ENCODE measurements around the gene CKS2.

DNA sequence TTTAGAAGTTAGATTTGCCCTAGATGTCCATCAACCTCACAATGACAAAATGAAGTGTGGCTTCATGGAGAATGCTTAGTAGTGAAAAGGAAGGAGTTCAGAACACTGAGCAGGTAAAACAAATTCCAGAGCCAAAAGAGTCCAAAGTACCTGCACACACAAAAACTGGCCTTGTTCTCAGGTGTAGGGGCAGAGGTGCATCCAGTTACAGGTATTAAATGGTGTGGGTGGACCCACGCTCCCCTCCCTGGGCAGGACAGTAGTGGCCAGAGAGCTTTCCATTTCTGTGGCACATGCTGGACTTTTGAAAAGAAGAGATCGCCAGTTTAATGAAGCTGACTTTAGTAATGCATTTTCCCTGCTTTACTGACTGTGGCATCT, 54.5 kb downstream of the CKS2 start:
- TF ChIP-seq, protein P1, sequence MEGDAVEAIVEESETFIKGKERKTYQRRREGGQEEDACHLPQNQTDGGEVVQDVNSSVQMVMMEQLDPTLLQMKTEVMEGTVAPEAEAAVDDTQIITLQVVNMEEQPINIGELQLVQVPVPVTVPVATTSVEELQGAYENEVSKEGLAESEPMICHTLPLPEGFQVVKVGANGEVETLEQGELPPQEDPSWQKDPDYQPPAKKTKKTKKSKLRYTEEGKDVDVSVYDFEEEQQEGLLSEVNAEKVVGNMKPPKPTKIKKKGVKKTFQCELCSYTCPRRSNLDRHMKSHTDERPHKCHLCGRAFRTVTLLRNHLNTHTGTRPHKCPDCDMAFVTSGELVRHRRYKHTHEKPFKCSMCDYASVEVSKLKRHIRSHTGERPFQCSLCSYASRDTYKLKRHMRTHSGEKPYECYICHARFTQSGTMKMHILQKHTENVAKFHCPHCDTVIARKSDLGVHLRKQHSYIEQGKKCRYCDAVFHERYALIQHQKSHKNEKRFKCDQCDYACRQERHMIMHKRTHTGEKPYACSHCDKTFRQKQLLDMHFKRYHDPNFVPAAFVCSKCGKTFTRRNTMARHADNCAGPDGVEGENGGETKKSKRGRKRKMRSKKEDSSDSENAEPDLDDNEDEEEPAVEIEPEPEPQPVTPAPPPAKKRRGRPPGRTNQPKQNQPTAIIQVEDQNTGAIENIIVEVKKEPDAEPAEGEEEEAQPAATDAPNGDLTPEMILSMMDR (IDR thresholded peaks at IDR 0.05), result no peak
- TF ChIP-seq POLR2A (IDR thresholded peaks at IDR 0.05), result no peak

All from uterus (tissue), 2 donors.